PC-9 (cell line): Measurements from ENCODE around the gene IFITM5. TPM values are rescaled to one million over a fixed set of nuclear protein-coding genes. Genes with fewer than 3 reads are reported as not detected.

Experiments used
- BruUV-seq: library from RNA; stranded (reverse); fragments of 400-500 nt; replicated peaks from 2 replicates; lab custom pipeline; 2021; lab: Mats Ljungman, UMichigan
- CTCF ChIA-PET: fragments of 300-600 bp; sonication (Branson Sonifier 250); formaldehyde crosslinking; loops from one replicate; lab custom pipeline; 2022; ENCODE audit warnings: antibody characterized with exemption; lab: Charles Lee
- POLR2A ChIA-PET: fragments of 300-600 bp; sonication (Branson Sonifier 250); formaldehyde crosslinking; loops from one replicate; lab custom pipeline; 2022; ENCODE audit warnings: antibody characterized with exemption; ENCODE audit not compliant: unreplicated experiment; lab: Charles Lee
- DNase-seq, 2 experiments: peaks; one replicate each; pipeline versions ENCODE4 v3.0.0 to v3.0.0-alpha.2; 2015 to 2022; ENCODE audit warnings: mixed read lengths in 1 of 2
- H2AFZ ChIP-seq: fragments of 200-600 bp; sonication (generic); 2 replicates; pipeline ENCODE4 v1.8.1; 2017; ENCODE audit warnings: antibody characterized with exemption
- H3F3A ChIP-seq: fragments of 200-600 bp; sonication (generic); 2 replicates; pipeline ENCODE4 v1.8.1; 2017; ENCODE audit warnings: antibody characterized with exemption, mild to moderate bottlenecking, low read depth; ENCODE audit not compliant: insufficient read depth
- H3K27ac ChIP-seq: fragments of 200-600 bp; sonication (generic); 2 replicates; pipeline ENCODE4 v1.6.1; 2016; ENCODE audit warnings: mixed run types
- H3K27me3 ChIP-seq: fragments of 200-600 bp; sonication (generic); 2 replicates; pipeline ENCODE4 v1.6.1; 2016; ENCODE audit warnings: low read depth, mixed run types; ENCODE audit not compliant: insufficient read depth
- H3K36me3 ChIP-seq: fragments of 200-600 bp; sonication (generic); 2 replicates; pipeline ENCODE4 v1.6.1; 2016; ENCODE audit warnings: low read depth, mixed run types
- H3K4me1 ChIP-seq: fragments of 200-600 bp; sonication (generic); replicated peaks from 2 replicates; pipeline ENCODE4 v1.6.1; 2016; ENCODE audit warnings: mixed run types; ENCODE audit not compliant: insufficient read depth
- H3K4me2 ChIP-seq: fragments of 200-600 bp; sonication (generic); 2 replicates; pipeline ENCODE4 v1.6.1; 2017; ENCODE audit warnings: mixed run types
- H3K4me3 ChIP-seq: fragments of 200-600 bp; sonication (generic); 2 replicates; pipeline ENCODE4 v1.6.1; 2016; ENCODE audit warnings: mixed run types
- H3K79me2 ChIP-seq: fragments of 200-600 bp; sonication (generic); 2 replicates; pipeline ENCODE4 v1.6.1; 2017; ENCODE audit warnings: low read depth, mixed run types
- H3K9me2 ChIP-seq: fragments of 200-600 bp; sonication (generic); 2 replicates; pipeline ENCODE4 v1.8.1; 2017; ENCODE audit warnings: mild to moderate bottlenecking; ENCODE audit not compliant: insufficient read depth
- H3K9me3 ChIP-seq: fragments of 200-600 bp; sonication (generic); 2 replicates; pipeline ENCODE4 v1.8.1; 2016; ENCODE audit warnings: low read depth; ENCODE audit not compliant: insufficient read depth
- H4K20me1 ChIP-seq: fragments of 200-600 bp; sonication (generic); 2 replicates; pipeline ENCODE4 v1.8.1; 2017; ENCODE audit not compliant: insufficient read depth
- EZH2 ChIP-seq: fragments of 200-600 bp; sonication (generic); IDR thresholded peaks from 2 replicates; pipeline ENCODE4 v1.8.0; 2017; ENCODE audit warnings: antibody characterized with exemption, low read depth
- intact Hi-C: fragments of 100-400 bp; cut with micrococcal nuclease; formaldehyde crosslinking; loops from one replicate; pipeline ENCODE4 v1.10.0; 2022; ENCODE audit not compliant: unreplicated experiment
- total RNA-seq: library from RNA; stranded (reverse); gene quantifications from 2 replicates; pipeline ENCODE4 v1.2.3, GENCODE V29; 2021
- TF ChIP-seq, protein P1 (sequence below): fragments of 200-600 bp; sonication (generic); conservative IDR thresholded peaks from 2 replicates; pipeline ENCODE4 v1.6.1; 2017; ENCODE audit warnings: mixed run types, antibody characterized with exemption, mild to moderate bottlenecking, moderate library complexity

The IFITM5 gene
- total RNA-seq, 1 experiment from 2014 or later: not detected

DNA sequence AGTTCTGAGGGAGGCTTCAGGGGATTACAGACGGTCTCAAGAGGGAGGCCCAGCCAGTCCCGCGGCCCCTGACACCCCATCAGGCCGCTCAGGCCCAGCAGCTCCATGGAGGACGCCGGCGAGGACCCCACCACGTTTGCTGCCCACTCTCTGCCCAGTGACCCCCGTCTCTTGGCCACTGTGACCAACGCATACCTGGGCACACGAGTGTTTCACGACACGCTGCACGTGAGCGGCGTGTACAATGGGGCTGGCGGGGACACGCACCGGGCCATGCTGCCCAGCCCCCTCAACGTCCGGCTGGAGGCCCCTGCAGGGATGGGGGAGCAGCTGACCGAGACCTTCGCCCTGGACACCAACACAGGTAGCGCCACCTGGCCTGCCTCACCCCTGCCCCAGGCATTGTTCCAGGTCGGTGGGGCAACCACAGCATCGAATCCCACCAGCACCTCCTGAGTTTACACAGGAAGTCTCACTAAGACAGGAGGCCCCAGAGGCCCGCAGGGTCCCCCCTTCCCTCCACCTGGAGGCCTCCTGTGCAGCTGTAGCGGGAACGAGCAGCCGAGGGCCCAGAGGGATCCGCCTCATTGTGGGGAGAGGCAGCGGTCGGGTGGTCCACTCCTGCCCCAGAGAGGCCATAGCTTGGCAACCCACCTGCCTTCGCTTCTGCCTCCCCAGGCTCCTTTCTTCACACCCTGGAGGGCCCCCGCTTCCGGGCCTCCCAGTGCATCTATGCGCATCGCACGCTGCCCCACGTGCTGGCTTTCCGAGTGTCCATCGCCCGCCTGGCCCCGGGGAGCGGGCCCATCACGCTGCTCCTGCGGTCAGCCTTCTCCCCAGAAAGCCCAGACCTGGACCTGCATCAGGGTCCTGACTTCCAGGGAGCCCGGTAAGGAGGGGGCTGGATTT is 9.4 kb downstream of the IFITM5 start:
- H3K9me3 ChIP-seq: no peaks in the 10 kb centered on the region
- H3K4me1 ChIP-seq: no peaks in the 10 kb centered on the region
- H2AFZ ChIP-seq: no peak overlapping the region
- H4K20me1 ChIP-seq: no peaks in the 10 kb centered on the region
- H3K27ac ChIP-seq: no peak overlapping the region
- CTCF ChIA-PET: no interaction called here
- POLR2A ChIA-PET: no interaction called here
- no peak for TF ChIP-seq EZH2
- TF ChIP-seq, protein P1, sequence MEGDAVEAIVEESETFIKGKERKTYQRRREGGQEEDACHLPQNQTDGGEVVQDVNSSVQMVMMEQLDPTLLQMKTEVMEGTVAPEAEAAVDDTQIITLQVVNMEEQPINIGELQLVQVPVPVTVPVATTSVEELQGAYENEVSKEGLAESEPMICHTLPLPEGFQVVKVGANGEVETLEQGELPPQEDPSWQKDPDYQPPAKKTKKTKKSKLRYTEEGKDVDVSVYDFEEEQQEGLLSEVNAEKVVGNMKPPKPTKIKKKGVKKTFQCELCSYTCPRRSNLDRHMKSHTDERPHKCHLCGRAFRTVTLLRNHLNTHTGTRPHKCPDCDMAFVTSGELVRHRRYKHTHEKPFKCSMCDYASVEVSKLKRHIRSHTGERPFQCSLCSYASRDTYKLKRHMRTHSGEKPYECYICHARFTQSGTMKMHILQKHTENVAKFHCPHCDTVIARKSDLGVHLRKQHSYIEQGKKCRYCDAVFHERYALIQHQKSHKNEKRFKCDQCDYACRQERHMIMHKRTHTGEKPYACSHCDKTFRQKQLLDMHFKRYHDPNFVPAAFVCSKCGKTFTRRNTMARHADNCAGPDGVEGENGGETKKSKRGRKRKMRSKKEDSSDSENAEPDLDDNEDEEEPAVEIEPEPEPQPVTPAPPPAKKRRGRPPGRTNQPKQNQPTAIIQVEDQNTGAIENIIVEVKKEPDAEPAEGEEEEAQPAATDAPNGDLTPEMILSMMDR: no peak
- no peaks in the 10 kb centered on the region for H3K36me3 ChIP-seq
- H3K4me3 ChIP-seq: peak overlapping the region; percentile 38; the same call in 1 of the 2 replicates
- no peaks in the 10 kb centered on the region for H3K27me3 ChIP-seq
- H3F3A ChIP-seq: no peaks in the 10 kb centered on the region
- peak overlapping the region; percentile 68 for H3K4me2 ChIP-seq
- no peak for DNase-seq
- H3K79me2 ChIP-seq: no peaks in the 10 kb centered on the region
- BruUV-seq: TSS peak; percentile 56
- no peaks in the 10 kb centered on the region for H3K9me2 ChIP-seq
- intact Hi-C loops: no loop called here

DNA sequence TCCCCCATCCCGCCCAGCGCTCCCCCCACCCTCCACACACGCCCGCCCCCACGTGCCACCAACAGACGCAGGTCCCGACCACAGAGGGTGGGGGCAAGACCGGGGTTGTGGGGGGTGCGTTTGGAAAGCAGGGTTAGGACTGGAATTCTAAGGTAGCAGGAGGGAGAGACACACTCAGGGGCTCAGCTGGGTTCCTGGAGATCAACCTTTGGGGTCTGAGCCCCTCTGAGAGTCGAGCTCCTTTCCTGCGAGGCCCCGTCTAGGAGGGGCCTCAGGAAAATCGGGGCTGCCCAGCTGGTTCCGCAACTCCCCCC is 10.0 kb downstream of the IFITM5 start:
- H3K27me3 ChIP-seq: no peaks in the 10 kb centered on the region
- peak overlapping the region; percentile 38; the same call in 1 of the 2 replicates for H3K4me3 ChIP-seq
- no peaks in the 10 kb centered on the region for H3K9me3 ChIP-seq
- no peak for TF ChIP-seq EZH2
- TF ChIP-seq, protein P1: no peak
- POLR2A ChIA-PET: no interaction called here
- CTCF ChIA-PET: no interaction called here
- H3K9me2 ChIP-seq: no peaks in the 10 kb centered on the region
- no peak for DNase-seq
- H3K4me1 ChIP-seq: no peaks in the 10 kb centered on the region
- H3K36me3 ChIP-seq: no peaks in the 10 kb centered on the region
- no peak overlapping the region for H2AFZ ChIP-seq
- H3K79me2 ChIP-seq: no peaks in the 10 kb centered on the region
- H3K27ac ChIP-seq: no peak overlapping the region
- peak overlapping the region; percentile 68 for H3K4me2 ChIP-seq
- H4K20me1 ChIP-seq: no peaks in the 10 kb centered on the region
- no TSS peak for BruUV-seq
- intact Hi-C loops: no loop called here
- no peaks in the 10 kb centered on the region for H3F3A ChIP-seq

DNA sequence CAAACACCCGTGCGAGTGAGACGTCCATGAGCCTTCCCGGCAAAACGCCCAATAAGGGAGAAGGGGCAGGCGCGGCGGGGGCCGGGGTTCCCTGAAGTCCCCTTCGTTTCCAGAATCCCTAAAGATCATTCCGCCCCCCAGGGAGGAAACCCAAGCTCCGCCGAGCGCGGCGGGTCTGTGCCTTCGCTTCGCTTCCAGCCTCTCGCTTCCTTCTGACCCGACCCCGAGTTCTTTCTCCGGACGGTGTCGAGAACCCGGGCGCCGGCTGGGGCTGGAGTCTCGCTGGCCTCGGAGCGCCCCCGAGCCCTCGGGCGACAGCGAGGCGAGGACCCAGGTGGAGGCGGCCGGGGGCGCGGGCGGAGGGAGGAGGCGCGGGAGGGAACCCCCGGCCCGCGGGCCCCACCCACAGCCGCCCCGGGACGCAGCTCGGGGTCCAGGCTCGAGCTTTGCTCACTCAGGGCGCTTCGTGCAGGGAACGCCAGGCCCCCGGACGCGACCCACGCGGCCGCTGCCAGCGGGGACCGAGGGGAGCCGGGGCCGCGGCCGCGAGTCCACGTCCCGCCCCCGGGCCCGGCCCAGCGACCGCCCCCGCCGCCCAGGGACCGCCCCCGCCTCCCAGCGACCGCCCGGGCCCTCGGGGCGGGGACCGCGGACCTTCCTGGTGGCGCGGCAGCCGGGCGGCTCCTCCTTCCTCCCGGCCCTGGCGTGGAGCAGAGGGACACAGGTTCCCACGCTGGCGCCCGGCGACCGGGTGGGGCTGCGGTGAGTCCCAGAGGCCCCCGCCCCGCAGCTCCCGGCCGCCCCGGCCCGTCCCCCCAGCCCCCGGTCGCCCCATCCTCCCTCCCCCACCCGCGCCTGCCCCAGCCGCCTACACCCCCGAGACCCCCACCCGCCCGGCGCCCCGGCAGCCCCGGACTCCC is 10.6 kb downstream of the IFITM5 start, which contains the start of gene PGGHG:
PGGHG (plus strand) TSS at position 649 of the 920 bp plus-strand sequence. CDS start 691 bp downstream, outside the sequence.
- Histone ChIP-seq H3K79me2 (no peaks in the 10 kb centered on the region), H3F3A (no peaks in the 10 kb centered on the region), H4K20me1 (no peaks in the 10 kb centered on the region), H3K27me3 (no peaks in the 10 kb centered on the region), H2AFZ (0 out of 2 replicates have a peak within 1 kb of the TSS, but pooled peaks have one; percentile 64), H3K27ac (no peak within 1 kb of the TSS), H3K9me2 (no peaks in the 10 kb centered on the region), H3K4me3 (peak within 1 kb of the TSS; percentile 63), H3K4me2 (peak within 1 kb of the TSS; percentile 75), H3K4me1 (no peaks in the 10 kb centered on the region), H3K9me3 (no peaks in the 10 kb centered on the region), H3K36me3 (no peaks in the 10 kb centered on the region)
- DNase-seq: peak in 1 of 2 experiments; percentile 76
- ChIA-PET CTCF (no interaction called here), POLR2A (interaction anchor here (0.6 kb wide), 1 partner anchor 218 kb away, joined by 3 read pairs; no protein-coding TSS in a partner anchor)
- TF ChIP-seq, protein P1: no peak
- no peak for TF ChIP-seq EZH2
- intact Hi-C loops: no loop called here
- BruUV-seq: TSS peak; percentile 58
